Hepatocyte (in vitro differentiated cells): ENCODE data around the gene HMG20A.

Source experiments
- EZH2 ChIP-seq: fragments of 200-600 bp; sonication (generic); IDR thresholded peaks from 2 replicates; pipeline ENCODE4 v1.6.1; 2016; ENCODE audit warnings: antibody characterized with exemption, mild to moderate bottlenecking, borderline replicate concordance
- EZH2phosphoT487 ChIP-seq: fragments of 200-600 bp; sonication (generic); IDR thresholded peaks from one replicate; pipeline ENCODE4 v1.6.1; 2018; ENCODE audit warnings: antibody characterized with exemption, mild to moderate bottlenecking, low read depth, moderate library complexity; ENCODE audit not compliant: unreplicated experiment, severe bottlenecking
- TF ChIP-seq, protein P1 (sequence below): fragments of 200-600 bp; sonication (generic); IDR thresholded peaks from 2 replicates; pipeline ENCODE4 v1.5.1; 2016; ENCODE audit warnings: antibody characterized with exemption, mild to moderate bottlenecking; ENCODE audit not compliant: poor library complexity

DNA sequence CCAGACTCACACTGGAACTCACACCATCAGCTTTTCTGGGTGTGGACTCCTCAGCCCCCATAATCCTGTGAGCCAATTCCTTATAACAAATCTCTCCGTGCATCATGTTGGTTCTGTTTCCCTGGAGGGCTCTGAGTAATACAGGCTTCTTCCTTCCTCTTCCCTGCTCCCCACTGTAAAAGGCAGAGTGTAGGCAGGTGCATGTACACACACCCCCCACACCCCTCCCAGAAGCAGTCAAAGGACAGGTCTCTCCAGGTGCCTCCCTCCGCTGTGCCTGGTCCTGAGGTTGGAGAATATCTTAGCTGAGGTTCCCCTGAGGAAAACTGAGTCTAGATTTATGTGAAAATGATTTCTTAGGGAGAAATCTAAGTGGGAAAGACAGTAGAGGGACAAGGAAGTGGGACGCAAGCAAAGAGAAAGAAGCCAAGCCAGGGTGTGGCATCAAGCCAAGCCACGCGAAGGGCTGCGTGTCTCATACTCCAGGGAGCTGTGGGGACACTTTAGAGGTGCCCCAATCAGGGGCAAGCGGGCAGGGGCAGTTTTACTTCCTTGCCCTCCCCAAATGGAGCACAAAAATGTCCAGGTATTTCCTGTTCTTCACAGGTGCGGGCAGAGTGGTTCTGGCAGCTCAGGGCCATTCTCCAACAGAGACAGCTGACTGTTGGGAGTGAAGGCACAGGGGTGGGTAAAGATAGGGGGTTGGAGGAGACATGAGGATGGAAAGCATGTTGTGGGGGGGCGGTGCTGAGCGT is 86.6 kb downstream of the HMG20A start:
- TF ChIP-seq EZH2 (no peak), EZH2phosphoT487 (no peak)
- TF ChIP-seq, protein P1, sequence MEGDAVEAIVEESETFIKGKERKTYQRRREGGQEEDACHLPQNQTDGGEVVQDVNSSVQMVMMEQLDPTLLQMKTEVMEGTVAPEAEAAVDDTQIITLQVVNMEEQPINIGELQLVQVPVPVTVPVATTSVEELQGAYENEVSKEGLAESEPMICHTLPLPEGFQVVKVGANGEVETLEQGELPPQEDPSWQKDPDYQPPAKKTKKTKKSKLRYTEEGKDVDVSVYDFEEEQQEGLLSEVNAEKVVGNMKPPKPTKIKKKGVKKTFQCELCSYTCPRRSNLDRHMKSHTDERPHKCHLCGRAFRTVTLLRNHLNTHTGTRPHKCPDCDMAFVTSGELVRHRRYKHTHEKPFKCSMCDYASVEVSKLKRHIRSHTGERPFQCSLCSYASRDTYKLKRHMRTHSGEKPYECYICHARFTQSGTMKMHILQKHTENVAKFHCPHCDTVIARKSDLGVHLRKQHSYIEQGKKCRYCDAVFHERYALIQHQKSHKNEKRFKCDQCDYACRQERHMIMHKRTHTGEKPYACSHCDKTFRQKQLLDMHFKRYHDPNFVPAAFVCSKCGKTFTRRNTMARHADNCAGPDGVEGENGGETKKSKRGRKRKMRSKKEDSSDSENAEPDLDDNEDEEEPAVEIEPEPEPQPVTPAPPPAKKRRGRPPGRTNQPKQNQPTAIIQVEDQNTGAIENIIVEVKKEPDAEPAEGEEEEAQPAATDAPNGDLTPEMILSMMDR = no peak
